GM19035 (cell line): ENCODE data around the gene HDAC7.

Source experiments
- ATAC-seq: cut with Tn5 transposase; IDR thresholded peaks from one replicate; pipeline ENCODE4 v1.9.1; 2021; ENCODE audit not compliant: unreplicated experiment

HDAC7 gene

GRCh38 chr12:47747596-47748506, 71.9 kb downstream of the HDAC7 start:
- no peak for ATAC-seq

GRCh38 chr12:47747126-47747525, 72.6 kb downstream of the HDAC7 start:
- ATAC-seq, result no peak

GRCh38 chr12:47746523-47746922, 73.2 kb downstream of the HDAC7 start:
- ATAC-seq, result no peak

GRCh38 chr12:47746073-47746472, 73.6 kb downstream of the HDAC7 start:
- ATAC-seq, result no peak

GRCh38 chr12:47745485-47746041, 74.1 kb downstream of the HDAC7 start:
- ATAC-seq, result no peak

GRCh38 chr12:47744778-47745436, 74.8 kb downstream of the HDAC7 start:
- no peak for ATAC-seq

GRCh38 chr12:47744005-47744651, 75.6 kb downstream of the HDAC7 start:
- ATAC-seq, result no peak

- ATAC-seq, result no peak
Observed at GRCh38 chr12:47743311-47743860, 76.3 kb downstream of the HDAC7 start.

- no peak for ATAC-seq
Observed at GRCh38 chr12:47742253-47742825, 77.4 kb downstream of the HDAC7 start.

- ATAC-seq, result no peak
Observed at GRCh38 chr12:47741340-47741703, 78.4 kb downstream of the HDAC7 start.

- ATAC-seq, result no peak
Observed at GRCh38 chr12:47740606-47741339, 78.9 kb downstream of the HDAC7 start.

GRCh38 chr12:47739979-47740378, 79.7 kb downstream of the HDAC7 start:
- no peak for ATAC-seq

GRCh38 chr12:47739297-47739696, 80.4 kb downstream of the HDAC7 start:
- no peak for ATAC-seq

- ATAC-seq, result no peak
Observed at GRCh38 chr12:47737936-47738594, 81.6 kb downstream of the HDAC7 start.

- ATAC-seq, result no peak
Observed at GRCh38 chr12:47736877-47737676, 82.6 kb downstream of the HDAC7 start.

- no peak for ATAC-seq
Observed at GRCh38 chr12:47736216-47736615, 83.5 kb downstream of the HDAC7 start.

GRCh38 chr12:47735649-47736048, 84.1 kb downstream of the HDAC7 start:
- ATAC-seq, result no peak

GRCh38 chr12:47734725-47735480, 84.8 kb downstream of the HDAC7 start:
- no peak for ATAC-seq
